Measurements from ENCODE around the gene DOCK4. TPM values are rescaled to one million over a fixed set of nuclear protein-coding genes. Genes with fewer than 3 reads are reported as not detected.

The DOCK4 gene
- total and polyA plus RNA-seq, 10 of the 15 experiments (the other 5 are each of a cell fraction or from before 2014, with no cell fraction given), result 0.03 to 0.73 (median 0.38) TPM

DNA sequence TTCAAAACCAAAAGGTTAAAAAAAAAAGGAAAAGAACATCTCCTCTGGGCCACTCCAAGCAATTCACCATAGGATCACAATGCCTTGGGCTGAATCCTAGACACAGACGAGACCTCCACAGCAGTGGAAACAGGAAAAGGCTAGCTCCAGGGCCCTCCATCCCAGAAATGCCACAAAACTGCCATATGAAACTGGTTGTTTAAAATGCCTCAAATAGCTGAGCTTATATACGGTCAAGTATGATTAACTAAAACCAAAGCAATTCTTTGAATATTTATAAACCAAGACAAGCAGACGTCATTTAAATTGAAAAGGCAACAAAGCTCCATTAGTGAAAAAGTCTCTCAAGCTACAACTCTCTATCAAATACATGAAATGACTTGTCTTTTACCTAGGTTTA lies 63.1 kb downstream of the DOCK4 start:
- H3K4me1 ChIP-seq (ENCODE audit: control insufficient read depth, insufficient read depth, low read length), result no peaks in the 10 kb centered on the region
- no peaks in the 10 kb centered on the region for H3K36me3 ChIP-seq (ENCODE audit: control insufficient read depth in 2 of 2, insufficient read depth in 2 of 2, low read length in 1 of 2)
- ChIA-PET CTCF (no interaction called here), SMC1A (ENCODE audit: uncharacterized antibody, unreplicated experiment) (interaction anchor here (1.1 to 1.4 kb wide), 2 partner anchors 9 to 10 kb away, joined by 3 read pairs; no protein-coding TSS in a partner anchor), RAD21 (ENCODE audit: unreplicated experiment) (no interaction called here), POLR2A (no interaction called here)
- WGBS (ENCODE audit: insufficient coverage, insufficient replicate concordance, low lambda C conversion rate, missing lambda C conversion rate), result 80% methylated on average over 3 of the region's 3 CpGs
- no peak overlapping the region for H3K4me2 ChIP-seq (ENCODE audit: control insufficient read depth, insufficient read depth)
- H3K27ac ChIP-seq (ENCODE audit: control insufficient read depth, insufficient read depth), result no peak overlapping the region
- no peak overlapping the region for H3K9ac ChIP-seq (ENCODE audit: control insufficient read depth, insufficient read depth, low read length)
- H3K4me3 ChIP-seq, result no peak overlapping the region
- no peak for FAIRE-seq
- no peak for TF ChIP-seq POLR2A (IDR thresholded peaks at IDR 0.05; ENCODE audit: low read depth, low read length)
- TF ChIP-seq, protein P1, sequence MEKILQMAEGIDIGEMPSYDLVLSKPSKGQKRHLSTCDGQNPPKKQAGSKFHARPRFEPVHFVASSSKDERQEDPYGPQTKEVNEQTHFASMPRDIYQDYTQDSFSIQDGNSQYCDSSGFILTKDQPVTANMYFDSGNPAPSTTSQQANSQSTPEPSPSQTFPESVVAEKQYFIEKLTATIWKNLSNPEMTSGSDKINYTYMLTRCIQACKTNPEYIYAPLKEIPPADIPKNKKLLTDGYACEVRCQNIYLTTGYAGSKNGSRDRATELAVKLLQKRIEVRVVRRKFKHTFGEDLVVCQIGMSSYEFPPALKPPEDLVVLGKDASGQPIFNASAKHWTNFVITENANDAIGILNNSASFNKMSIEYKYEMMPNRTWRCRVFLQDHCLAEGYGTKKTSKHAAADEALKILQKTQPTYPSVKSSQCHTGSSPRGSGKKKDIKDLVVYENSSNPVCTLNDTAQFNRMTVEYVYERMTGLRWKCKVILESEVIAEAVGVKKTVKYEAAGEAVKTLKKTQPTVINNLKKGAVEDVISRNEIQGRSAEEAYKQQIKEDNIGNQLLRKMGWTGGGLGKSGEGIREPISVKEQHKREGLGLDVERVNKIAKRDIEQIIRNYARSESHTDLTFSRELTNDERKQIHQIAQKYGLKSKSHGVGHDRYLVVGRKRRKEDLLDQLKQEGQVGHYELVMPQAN (conservative IDR thresholded peaks at IDR 0.05), result no peak
- TF ChIP-seq, protein P2, sequence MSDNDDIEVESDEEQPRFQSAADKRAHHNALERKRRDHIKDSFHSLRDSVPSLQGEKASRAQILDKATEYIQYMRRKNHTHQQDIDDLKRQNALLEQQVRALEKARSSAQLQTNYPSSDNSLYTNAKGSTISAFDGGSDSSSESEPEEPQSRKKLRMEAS (IDR thresholded peaks at IDR 0.05; ENCODE audit: low read depth, low read length), result no peak
- no peak for TF ChIP-seq NR2F1 (conservative IDR thresholded peaks at IDR 0.05)
- no peak for TF ChIP-seq RAD51 (IDR thresholded peaks at IDR 0.05)
- TF ChIP-seq ZNF622 (IDR thresholded peaks at IDR 0.05), result no peak
- TF ChIP-seq WRNIP1 (IDR thresholded peaks at IDR 0.05; ENCODE audit: borderline replicate concordance, low read depth, low read length), result no peak
- TF ChIP-seq SIX5 (IDR thresholded peaks at IDR 0.05; ENCODE audit: low read depth, low read length, severe bottlenecking), result no peak
- no peak for TF ChIP-seq PAX8 (IDR thresholded peaks at IDR 0.05)
- TF ChIP-seq SUPT20H (IDR thresholded peaks at IDR 0.05; ENCODE audit: borderline replicate concordance, control insufficient read depth, low read depth, low read length), result no peak
- TF ChIP-seq, protein P3, sequence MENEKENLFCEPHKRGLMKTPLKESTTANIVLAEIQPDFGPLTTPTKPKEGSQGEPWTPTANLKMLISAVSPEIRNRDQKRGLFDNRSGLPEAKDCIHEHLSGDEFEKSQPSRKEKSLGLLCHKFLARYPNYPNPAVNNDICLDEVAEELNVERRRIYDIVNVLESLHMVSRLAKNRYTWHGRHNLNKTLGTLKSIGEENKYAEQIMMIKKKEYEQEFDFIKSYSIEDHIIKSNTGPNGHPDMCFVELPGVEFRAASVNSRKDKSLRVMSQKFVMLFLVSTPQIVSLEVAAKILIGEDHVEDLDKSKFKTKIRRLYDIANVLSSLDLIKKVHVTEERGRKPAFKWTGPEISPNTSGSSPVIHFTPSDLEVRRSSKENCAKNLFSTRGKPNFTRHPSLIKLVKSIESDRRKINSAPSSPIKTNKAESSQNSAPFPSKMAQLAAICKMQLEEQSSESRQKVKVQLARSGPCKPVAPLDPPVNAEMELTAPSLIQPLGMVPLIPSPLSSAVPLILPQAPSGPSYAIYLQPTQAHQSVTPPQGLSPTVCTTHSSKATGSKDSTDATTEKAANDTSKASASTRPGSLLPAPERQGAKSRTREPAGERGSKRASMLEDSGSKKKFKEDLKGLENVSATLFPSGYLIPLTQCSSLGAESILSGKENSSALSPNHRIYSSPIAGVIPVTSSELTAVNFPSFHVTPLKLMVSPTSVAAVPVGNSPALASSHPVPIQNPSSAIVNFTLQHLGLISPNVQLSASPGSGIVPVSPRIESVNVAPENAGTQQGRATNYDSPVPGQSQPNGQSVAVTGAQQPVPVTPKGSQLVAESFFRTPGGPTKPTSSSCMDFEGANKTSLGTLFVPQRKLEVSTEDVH (IDR thresholded peaks at IDR 0.05; ENCODE audit: low read depth, partially characterized antibody), result no peak
- TF ChIP-seq TCF3 (IDR thresholded peaks at IDR 0.05; ENCODE audit: borderline replicate concordance, insufficient read depth, low read depth, low read length), result no peak
- intact Hi-C loops (cut with micrococcal nuclease; ENCODE audit: unreplicated experiment) (no loop called here), in situ Hi-C loops (cut with MboI) (no loop called here)
- H3K9me3 ChIP-seq (replicated peaks; ENCODE audit: control insufficient read depth, insufficient read depth, low read length), result no peaks in the 10 kb centered on the region
- H3K27me3 ChIP-seq (replicated peaks in 1 of 2; ENCODE audit: control insufficient read depth in 2 of 2, insufficient read depth in 2 of 2, low read length in 1 of 2), result no peaks in the 10 kb centered on the region; a peak in 1 of 4 replicates
- no peak overlapping the region for H2AFZ ChIP-seq (ENCODE audit: control insufficient read depth, low read depth, low read length)
- no TSS peak for BruUV-seq (replicated peaks)
- no peak for DNase-seq (ENCODE audit: low read depth, low spot score)
- H3K79me2 ChIP-seq (ENCODE audit: control insufficient read depth, insufficient read depth, low read length), result no peaks in the 10 kb centered on the region
- no peaks in the 10 kb centered on the region for H4K20me1 ChIP-seq (ENCODE audit: control insufficient read depth, insufficient read depth)
- no peak for ATAC-seq
